Endothelial cell of umbilical vein (primary cell): ENCODE measurements around the gene TSPAN5. TPM values are rescaled to one million over a fixed set of nuclear protein-coding genes. Genes with fewer than 3 reads are reported as not detected.

Experiments used
- BruUV-seq: library from RNA; stranded (reverse); fragments of 400-500 nt; replicated peaks from 2 replicates; lab custom pipeline; 2021; lab: Mats Ljungman, UMichigan
- CTCF ChIA-PET: fragments of 300-600, 350-600 bp; sonication (Branson Sonifier 250); formaldehyde crosslinking; loops from one replicate; lab custom pipeline; 2021; ENCODE audit warnings: antibody characterized with exemption, inconsistent platforms; lab: Charles Lee
- POLR2A ChIA-PET: fragments of 300-600, 350-600 bp; sonication (Branson Sonifier 250); formaldehyde crosslinking; loops from one replicate; lab custom pipeline; 2021; ENCODE audit warnings: antibody characterized with exemption, inconsistent platforms; lab: Charles Lee
- DNase-seq: peaks from one replicate; pipeline ENCODE4 v3.0.0-alpha.2; 2011; ENCODE audit warnings: low read depth, low spot score
- FAIRE-seq: peaks from 2 replicates; lab custom pipeline; 2011; peaks lifted over from hg19 to GRCh38; lab: Jason Lieb, UNC
- H2AFZ ChIP-seq: 2 replicates; pipeline ENCODE4 v1.6.0; 2012; ENCODE audit warnings: low read depth, low read length, control low read depth, inconsistent platforms
- H3K27ac ChIP-seq: 2 replicates; pipeline ENCODE4 v1.5.1; 2011; ENCODE audit warnings: low read depth, mild to moderate bottlenecking, control low read depth, low read length, moderate library complexity; ENCODE audit not compliant: insufficient read depth
- H3K27me3 ChIP-seq, 2 experiments: 2 replicates each; pipeline versions ENCODE4 v1.6.0 to v1.6.1; 2011; ENCODE audit warnings: low read length in 2 of 2, mixed read lengths in 1 of 2; ENCODE audit not compliant: control insufficient read depth in 2 of 2, insufficient read depth in 2 of 2
- H3K36me3 ChIP-seq, 2 experiments: 2 replicates in 1 of 2; 3 replicates in 1 of 2; pipeline ENCODE4 v1.5.1; 2011; ENCODE audit warnings: low read length in 2 of 2, mild to moderate bottlenecking in 1 of 2, moderate library complexity in 1 of 2; ENCODE audit not compliant: control insufficient read depth in 2 of 2, insufficient read depth in 2 of 2; ENCODE audit errors: extremely low read depth in 1 of 2
- H3K4me1 ChIP-seq: 3 replicates; pipeline ENCODE4 v1.5.1; 2011; ENCODE audit warnings: mild to moderate bottlenecking, low read length; ENCODE audit not compliant: control insufficient read depth, insufficient read depth; ENCODE audit errors: extremely low read depth
- H3K4me2 ChIP-seq: 2 replicates; pipeline ENCODE4 v1.6.1; 2011; ENCODE audit warnings: low read length, control low read depth, mixed read lengths; ENCODE audit not compliant: insufficient read depth
- H3K4me3 ChIP-seq, 3 experiments: fragments of 200-600 bp in 1 of 3; sonication (generic), shearing (Covaris generic) in 1 of 3; replicated peaks in 1 of 3; 2 replicates each; pipeline ENCODE4 v1.5.1; 2011 to 2016; ENCODE audit warnings: control low read depth in 3 of 3, low read length in 3 of 3, mild to moderate bottlenecking in 2 of 3, inconsistent platforms in 1 of 3, low read depth in 1 of 3, moderate library complexity in 1 of 3; ENCODE audit not compliant: insufficient read depth in 1 of 3
- H3K79me2 ChIP-seq: 2 replicates; pipeline ENCODE4 v1.6.0; 2012; ENCODE audit warnings: low read length, inconsistent platforms; ENCODE audit not compliant: control insufficient read depth, insufficient read depth
- H3K9ac ChIP-seq: replicated peaks from 2 replicates; pipeline ENCODE3; 2011; ENCODE audit warnings: low read length, control low read depth; ENCODE audit not compliant: insufficient read depth; ENCODE audit errors: extremely low read depth
- H3K9me1 ChIP-seq: replicated peaks from 3 replicates; pipeline ENCODE4 v1.6.0; 2011; ENCODE audit warnings: mild to moderate bottlenecking, low read length; ENCODE audit not compliant: control insufficient read depth, insufficient read depth; ENCODE audit errors: extremely low read depth
- H3K9me3 ChIP-seq: replicated peaks from 2 replicates; pipeline ENCODE4 v1.5.1; 2012; ENCODE audit warnings: low read length, inconsistent platforms; ENCODE audit not compliant: control insufficient read depth, insufficient read depth
- H4K20me1 ChIP-seq: replicated peaks from 2 replicates; pipeline ENCODE3; 2011; ENCODE audit warnings: mild to moderate bottlenecking, low read length; ENCODE audit not compliant: control insufficient read depth, insufficient read depth; ENCODE audit errors: extremely low read depth
- FOS ChIP-seq: IDR thresholded peaks from 2 replicates; pipeline ENCODE4 v1.6.1; 2011; ENCODE audit warnings: mild to moderate bottlenecking, low read length, moderate library complexity, borderline replicate concordance; ENCODE audit not compliant: insufficient read depth
- MYC ChIP-seq: IDR thresholded peaks from one replicate; pipeline ENCODE4 v1.6.1; 2011; ENCODE audit warnings: mild to moderate bottlenecking, low read depth, low read length
- POLR2A ChIP-seq: IDR thresholded peaks from 2 replicates; pipeline ENCODE4 v1.6.1; 2012; ENCODE audit warnings: low read depth, mild to moderate bottlenecking, control low read depth, low read length
- POLR2AphosphoS5 ChIP-seq: IDR thresholded peaks from 2 replicates; pipeline ENCODE4 v1.6.1; 2012; ENCODE audit warnings: low read depth, mild to moderate bottlenecking, control low read depth, low read length, moderate library complexity; ENCODE audit not compliant: insufficient read depth
- dilution Hi-C: fragments of 300-500 bp; cut with MboI; formaldehyde crosslinking; loops from one replicate; pipeline ENCODE4 v1.15.0; 2019; ENCODE audit warnings: low sequenced_read_pairs; ENCODE audit not compliant: extremely low pct_ligation_motif_present
- intact Hi-C: fragments of 100-400 bp; cut with micrococcal nuclease; formaldehyde crosslinking; loops from one replicate; pipeline ENCODE4 v1.10.0; 2022
- polyA plus RNA-seq, 4 experiments: library from polyadenylated mRNA; depleted of rRNA in 3 of 4; stranded (reverse) in 3 of 4; unstranded in 1 of 4; fragments of >200 nt; gene quantifications; 2 replicates each; pipeline versions ENCODE4 v1.2.1 to v1.2.3, GENCODE V29; 2011 to 2012; ENCODE audit warnings: missing spikeins in 1 of 4
- total RNA-seq: library from RNA; stranded (reverse); gene quantifications from 2 replicates; pipeline ENCODE4 v1.2.3, GENCODE V29; 2021

TSPAN5 gene
- total and polyA plus RNA-seq, 2 donors (not counting 3 experiments of a cell fraction or from before 2014, with no cell fraction given): 45.1 to 50.2 TPM

GRCh38 chr4:98473046-98473445 lies 185.4 kb downstream of the TSPAN5 start:
- Histone ChIP-seq H3K79me2 (no peaks in the 10 kb centered on the region), H3K36me3 (peaks cover 5 to 21% of the 10 kb centered on the region in 2 experiments), H3K4me3 (no peak overlapping the region), H3K27ac (no peak overlapping the region), H3K4me2 (no peak overlapping the region), H3K9me3 (no peaks in the 10 kb centered on the region), H3K9me1 (no peaks in the 10 kb centered on the region), H3K4me1 (peaks cover 11% of the 10 kb centered on the region), H2AFZ (no peak overlapping the region), H4K20me1 (no peaks in the 10 kb centered on the region), H3K9ac (no peak overlapping the region), H3K27me3 (no peaks in the 10 kb centered on the region)
- DNase-seq: no peak
- BruUV-seq: no TSS peak
- ChIA-PET POLR2A (no interaction called here), CTCF (interaction anchor here (0.7 kb wide), 1 partner anchor 37 kb away, joined by 3 read pairs; no protein-coding TSS in a partner anchor)
- intact Hi-C loops: no loop called here
- dilution Hi-C loops: no loop called here
- no peak for TF ChIP-seq POLR2AphosphoS5
- no peak for TF ChIP-seq FOS
- no peak for TF ChIP-seq POLR2A
- TF ChIP-seq MYC: no peak
- no peak for FAIRE-seq

DNA sequence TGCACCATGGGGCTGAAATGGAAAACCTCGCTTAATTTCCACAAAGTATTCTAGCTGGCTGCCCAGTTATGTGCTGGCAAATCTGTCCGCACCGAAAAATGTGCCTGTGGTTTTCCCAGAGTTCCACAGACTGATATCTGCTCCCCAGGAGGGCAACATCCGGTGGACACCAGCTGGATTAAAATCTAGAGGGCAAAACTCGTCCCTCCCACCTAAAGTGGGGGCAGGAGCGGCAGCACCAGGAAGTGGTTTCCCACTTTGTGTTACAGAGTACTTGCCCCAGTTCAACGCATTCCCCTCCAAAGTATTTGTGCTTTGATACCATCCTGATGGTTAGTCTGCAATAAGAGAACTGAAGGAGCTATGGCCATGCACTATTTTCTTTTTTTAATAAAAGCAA lies 187.6 kb downstream of the TSPAN5 start:
- peaks cover 5 to 11% of the 10 kb centered on the region in 2 experiments for H3K36me3 ChIP-seq
- H3K9me3 ChIP-seq: no peaks in the 10 kb centered on the region
- H2AFZ ChIP-seq: no peak overlapping the region
- no peak overlapping the region for H3K9ac ChIP-seq
- ChIA-PET POLR2A (no interaction called here), CTCF (no interaction called here)
- H3K4me3 ChIP-seq: no peak overlapping the region
- FAIRE-seq (no peak), DNase-seq (no peak)
- H3K4me2 ChIP-seq: no peak overlapping the region
- H3K27me3 ChIP-seq: no peaks in the 10 kb centered on the region
- no TSS peak for BruUV-seq
- no peak overlapping the region for H3K27ac ChIP-seq
- no peaks in the 10 kb centered on the region for H3K79me2 ChIP-seq
- TF ChIP-seq FOS: no peak
- dilution Hi-C loops: no loop called here
- peaks cover 17% of the 10 kb centered on the region for H3K4me1 ChIP-seq
- intact Hi-C loops: no loop called here
- H4K20me1 ChIP-seq: no peaks in the 10 kb centered on the region
- H3K9me1 ChIP-seq: no peaks in the 10 kb centered on the region
